Prostate gland (tissue), 2 donors: ENCODE measurements around the gene TTLL5. TPM values are rescaled to one million over a fixed set of nuclear protein-coding genes. Genes with fewer than 3 reads are reported as not detected.

Source experiments
- DNase-seq: peaks from one replicate; pipeline ENCODE4 v3.0.0-alpha.2; 2019; ENCODE audit warnings: low spot score
- H3K27ac ChIP-seq, 2 donors: fragments of 200-600 bp; sonication (generic); 2 replicates each; pipeline ENCODE4 v1.5.1; 2017 to 2019
- H3K27me3 ChIP-seq: fragments of 200-600 bp; sonication (generic); replicated peaks from 2 replicates; pipeline ENCODE4 v1.5.1; 2019; ENCODE audit not compliant: insufficient read depth
- H3K36me3 ChIP-seq, 2 donors: fragments of 200-600 bp; sonication (generic); 1 replicate in 1 of 2; 2 replicates in 1 of 2; pipeline versions ENCODE4 v1.5.1 to v1.8.1; 2017 to 2019
- H3K4me1 ChIP-seq: fragments of 200-600 bp; sonication (generic); replicated peaks from 2 replicates; pipeline ENCODE4 v1.5.1; 2019
- H3K4me3 ChIP-seq, 2 donors: fragments of 200-600 bp; sonication (generic); 2 replicates each; pipeline ENCODE4 v1.5.1; 2017 to 2019
- H3K9me3 ChIP-seq: fragments of 200-600 bp; sonication (generic); 2 replicates; pipeline ENCODE4 v1.5.1; 2017
- POLR2A ChIP-seq: fragments of 450-650 bp; IDR thresholded peaks from one replicate; pipeline ENCODE4 v1.6.1; 2016; ENCODE audit warnings: antibody characterized with exemption, mild to moderate bottlenecking
- POLR2AphosphoS5 ChIP-seq: sonication (generic); formaldehyde crosslinking; IDR thresholded peaks from one replicate; pipeline ENCODE4 v1.6.1; 2017; ENCODE audit warnings: antibody characterized with exemption
- WGBS: methylation state at CpG from one replicate; pipeline ENCODE4 v1.1.5; 2018; 5-methylcytosine and 5-hydroxymethylcytosine counted together
- intact Hi-C: fragments of 100-400 bp; cut with DNase I; formaldehyde crosslinking; loops from one replicate; pipeline ENCODE4 v1.14.2; 2022
- total RNA-seq, 2 donors: library from RNA; depleted of rRNA; stranded (reverse); fragments of >200 nt; gene quantifications; one replicate each; pipeline ENCODE4 v1.1.0, GENCODE V29; 2016
- TF ChIP-seq, protein P1 (sequence below), 4 experiments: fragments of 200-600 bp in 2 of 4; fragments of 450-650 bp in 2 of 4; sonication (generic) in 2 of 4; IDR thresholded peaks; 1 replicate in 3 of 4; 2 replicates in 1 of 4; pipeline ENCODE4 v1.5.1; 2016 to 2019; ENCODE audit warnings: antibody characterized with exemption in 4 of 4, mild to moderate bottlenecking in 2 of 4, moderate library complexity in 2 of 4

The TTLL5 gene
- total RNA-seq, 2 donors from 2014 or later, result 40.3 to 46.2 TPM

DNA sequence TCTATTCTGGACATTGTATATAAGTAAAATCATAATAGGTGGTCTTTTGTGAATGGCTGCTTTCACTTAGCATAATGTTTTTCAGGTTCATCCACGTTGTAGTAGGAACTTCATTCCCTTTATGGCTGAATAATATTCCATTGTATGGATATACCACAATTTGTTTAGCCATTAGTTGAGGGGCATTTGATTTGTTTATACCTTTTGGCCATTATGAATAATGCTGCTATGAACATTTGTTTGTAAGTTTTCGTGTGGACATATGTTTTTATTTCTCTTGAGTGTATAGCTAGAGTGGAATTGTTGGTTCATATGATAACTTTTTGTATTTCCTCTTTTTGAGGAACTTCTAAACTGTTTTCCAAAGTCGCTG is 123.3 kb downstream of the TTLL5 start:
- Histone ChIP-seq H3K9me3 (no peaks in the 10 kb centered on the region), H3K36me3 (peaks cover 0 to 4% of the 10 kb centered on the region in 2 donors), H3K27ac (no peak overlapping the region), H3K4me3 (no peak overlapping the region), H3K27me3 (no peaks in the 10 kb centered on the region), H3K4me1 (no peaks in the 10 kb centered on the region)
- 96% methylated on average over 3 of the region's 3 CpGs for WGBS
- TF ChIP-seq POLR2AphosphoS5 (no peak), POLR2A (no peak)
- TF ChIP-seq, protein P1, sequence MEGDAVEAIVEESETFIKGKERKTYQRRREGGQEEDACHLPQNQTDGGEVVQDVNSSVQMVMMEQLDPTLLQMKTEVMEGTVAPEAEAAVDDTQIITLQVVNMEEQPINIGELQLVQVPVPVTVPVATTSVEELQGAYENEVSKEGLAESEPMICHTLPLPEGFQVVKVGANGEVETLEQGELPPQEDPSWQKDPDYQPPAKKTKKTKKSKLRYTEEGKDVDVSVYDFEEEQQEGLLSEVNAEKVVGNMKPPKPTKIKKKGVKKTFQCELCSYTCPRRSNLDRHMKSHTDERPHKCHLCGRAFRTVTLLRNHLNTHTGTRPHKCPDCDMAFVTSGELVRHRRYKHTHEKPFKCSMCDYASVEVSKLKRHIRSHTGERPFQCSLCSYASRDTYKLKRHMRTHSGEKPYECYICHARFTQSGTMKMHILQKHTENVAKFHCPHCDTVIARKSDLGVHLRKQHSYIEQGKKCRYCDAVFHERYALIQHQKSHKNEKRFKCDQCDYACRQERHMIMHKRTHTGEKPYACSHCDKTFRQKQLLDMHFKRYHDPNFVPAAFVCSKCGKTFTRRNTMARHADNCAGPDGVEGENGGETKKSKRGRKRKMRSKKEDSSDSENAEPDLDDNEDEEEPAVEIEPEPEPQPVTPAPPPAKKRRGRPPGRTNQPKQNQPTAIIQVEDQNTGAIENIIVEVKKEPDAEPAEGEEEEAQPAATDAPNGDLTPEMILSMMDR (IDR thresholded peaks at IDR 0.05), result no peak
- intact Hi-C loops, result no loop called here
- DNase-seq, result no peak

DNA sequence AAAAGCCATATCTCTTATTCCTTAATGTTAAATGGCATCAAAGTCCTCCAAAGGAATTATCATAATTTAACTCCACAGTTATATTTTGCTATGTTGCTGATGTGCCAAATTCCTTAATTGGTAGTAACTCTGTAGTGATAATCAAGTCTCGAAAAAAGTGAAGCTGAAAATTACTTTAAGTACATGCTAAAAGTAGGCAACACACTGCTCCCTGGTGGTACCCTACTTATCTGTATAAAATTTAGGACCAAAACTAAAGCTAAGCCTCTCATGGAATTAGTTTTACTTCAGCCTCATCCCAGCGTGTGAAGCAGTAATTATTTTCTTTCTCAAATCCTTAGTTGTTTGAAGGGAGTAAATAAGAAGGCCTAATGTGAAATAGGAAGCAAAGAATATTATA is 132.8 kb downstream of the TTLL5 start:
- H3K4me1 ChIP-seq, result no peaks in the 10 kb centered on the region
- H3K27me3 ChIP-seq, result no peaks in the 10 kb centered on the region
- no peak overlapping the region for H3K4me3 ChIP-seq
- no peak for DNase-seq
- intact Hi-C loops, result loop anchor here (1.0 to 10.0 kb wide), 3 partner anchors 83 to 185 kb away; no protein-coding TSS in a partner anchor
- H3K36me3 ChIP-seq, result no peaks in the 10 kb centered on the region
- WGBS, result 46% methylated on average over 2 of the region's 2 CpGs
- H3K9me3 ChIP-seq, result no peaks in the 10 kb centered on the region
- H3K27ac ChIP-seq, result no peak overlapping the region
- TF ChIP-seq POLR2A, result no peak
- TF ChIP-seq POLR2AphosphoS5, result no peak
- TF ChIP-seq, protein P1 (IDR thresholded peaks at IDR 0.05), result peak in 3 of 4 experiments; percentile 16 to 59 (median 45)

DNA sequence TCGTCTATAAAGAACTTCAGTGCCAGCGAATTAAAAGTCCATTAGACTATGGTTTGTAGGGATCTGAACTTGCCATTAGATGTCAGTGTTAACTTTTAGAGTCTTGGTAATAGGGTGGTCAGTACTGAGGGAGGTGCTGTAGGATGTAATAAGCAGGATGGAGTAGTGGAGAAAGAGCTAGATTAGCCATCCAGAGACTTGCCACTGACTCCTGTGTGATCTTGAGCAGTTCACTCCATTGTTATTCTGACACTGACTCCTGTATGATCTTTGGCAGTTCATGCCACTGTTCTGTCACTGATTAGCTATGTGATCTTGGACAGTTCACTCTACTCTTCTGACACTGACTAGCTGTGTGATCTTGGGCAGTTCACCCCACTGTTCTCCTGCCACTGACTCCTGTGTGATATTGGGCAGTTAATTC is 133.6 kb downstream of the TTLL5 start:
- Histone ChIP-seq H3K36me3 (no peaks in the 10 kb centered on the region), H3K4me1 (no peaks in the 10 kb centered on the region), H3K27me3 (no peaks in the 10 kb centered on the region), H3K9me3 (no peaks in the 10 kb centered on the region), H3K27ac (no peak overlapping the region), H3K4me3 (no peak overlapping the region)
- TF ChIP-seq, protein P1 (IDR thresholded peaks at IDR 0.05), result peak in 3 of 4 experiments; percentile 50 to 61 (median 55)
- TF ChIP-seq POLR2AphosphoS5 (peak; percentile 33), POLR2A (no peak)
- intact Hi-C loops, result loop anchor here (1.0 to 10.0 kb wide), 3 partner anchors 83 to 185 kb away; no protein-coding TSS in a partner anchor
- DNase-seq, result no peak
- 36% methylated on average over 2 of the region's 2 CpGs for WGBS

DNA sequence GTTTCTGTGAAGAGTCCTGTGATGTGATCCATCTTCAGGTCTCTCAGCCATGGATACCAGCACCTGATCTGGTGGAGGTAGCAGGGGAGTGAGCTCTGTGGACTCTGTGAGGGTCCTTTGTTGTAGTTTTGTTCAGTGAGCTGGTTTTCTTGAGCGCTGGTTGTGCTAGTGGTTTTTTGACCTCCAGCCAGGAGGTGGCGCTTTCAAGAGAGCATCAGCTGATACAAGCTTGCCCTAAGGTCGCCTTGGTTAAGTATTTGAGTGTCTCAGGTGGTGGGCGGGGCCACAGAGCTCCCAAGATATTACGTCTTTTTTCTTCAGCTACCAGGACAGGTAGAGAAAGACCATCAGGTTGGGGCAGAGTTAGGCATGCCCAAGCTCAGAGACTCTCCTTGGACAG is 139.7 kb downstream of the TTLL5 start:
- DNase-seq, result no peak
- intact Hi-C loops, result no loop called here
- TF ChIP-seq, protein P1 (IDR thresholded peaks at IDR 0.05), result no peak
- TF ChIP-seq POLR2A (no peak), POLR2AphosphoS5 (no peak)
- Histone ChIP-seq H3K4me1 (no peaks in the 10 kb centered on the region), H3K27me3 (no peaks in the 10 kb centered on the region), H3K4me3 (no peak overlapping the region), H3K9me3 (no peaks in the 10 kb centered on the region), H3K27ac (no peak overlapping the region), H3K36me3 (no peaks in the 10 kb centered on the region)
- WGBS, result 93% methylated on average over 5 of the region's 5 CpGs

DNA sequence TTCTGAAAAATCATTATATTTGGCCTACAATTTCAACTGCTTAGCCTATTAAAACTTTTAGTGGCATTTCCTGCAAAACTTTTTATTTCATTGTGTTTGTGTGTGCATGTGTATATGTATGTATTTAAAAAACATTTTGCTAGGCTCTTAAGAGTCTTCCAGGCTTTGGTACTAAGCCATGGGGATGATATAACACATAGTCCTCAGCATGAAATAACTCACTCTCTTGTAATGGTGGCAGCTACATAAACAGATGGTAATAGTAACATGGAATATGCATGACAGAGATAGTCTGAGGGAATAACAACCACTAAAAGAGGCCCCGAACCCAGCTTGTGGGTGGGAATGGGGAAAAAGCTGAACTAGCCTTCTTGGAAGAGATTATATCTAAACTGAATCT is 141.4 kb downstream of the TTLL5 start:
- Histone ChIP-seq H3K27me3 (no peaks in the 10 kb centered on the region), H3K4me1 (no peaks in the 10 kb centered on the region), H3K9me3 (no peaks in the 10 kb centered on the region), H3K36me3 (no peaks in the 10 kb centered on the region), H3K27ac (no peak overlapping the region), H3K4me3 (no peak overlapping the region)
- WGBS, result 100% methylated on average over 1 of the region's 1 CpG
- TF ChIP-seq POLR2A, result no peak
- TF ChIP-seq, protein P1 (IDR thresholded peaks at IDR 0.05), result no peak
- no peak for TF ChIP-seq POLR2AphosphoS5
- intact Hi-C loops, result no loop called here
- DNase-seq, result no peak
